BLaER1 (cell line): ENCODE results near the gene CEP72.

ENCODE experiments used
- H3K27ac ChIP-seq: shearing (Covaris generic); formaldehyde crosslinking; 2 replicates; pipeline ENCODE4 v1.8.1; 2022
- H3K27me3 ChIP-seq: shearing (Covaris generic); formaldehyde crosslinking; 2 replicates; pipeline ENCODE4 v1.8.1; 2022
- H3K36me3 ChIP-seq: shearing (Covaris generic); formaldehyde crosslinking; 2 replicates; pipeline ENCODE4 v1.8.1; 2022
- H3K4me1 ChIP-seq: shearing (Covaris generic); formaldehyde crosslinking; 2 replicates; pipeline ENCODE4 v1.8.1; 2022
- H3K4me2 ChIP-seq: shearing (Covaris generic); formaldehyde crosslinking; 2 replicates; pipeline ENCODE4 v1.8.1; 2022
- H3K4me3 ChIP-seq: shearing (Covaris generic); formaldehyde crosslinking; 2 replicates; pipeline ENCODE4 v1.8.1; 2022
- H3K9ac ChIP-seq: shearing (Covaris generic); formaldehyde crosslinking; 2 replicates; pipeline ENCODE4 v1.8.1; 2022
- H3K9me3 ChIP-seq: shearing (Covaris generic); formaldehyde crosslinking; 2 replicates; pipeline ENCODE4 v1.8.1; 2022
- H4K20me1 ChIP-seq: shearing (Covaris generic); formaldehyde crosslinking; 2 replicates; pipeline ENCODE4 v1.8.1; 2022
- Cebpa-rat ChIP-seq: shearing (Covaris generic); IDR thresholded peaks from 2 replicates; pipeline ENCODE4 v1.8.1; 2022

The CEP72 gene

DNA sequence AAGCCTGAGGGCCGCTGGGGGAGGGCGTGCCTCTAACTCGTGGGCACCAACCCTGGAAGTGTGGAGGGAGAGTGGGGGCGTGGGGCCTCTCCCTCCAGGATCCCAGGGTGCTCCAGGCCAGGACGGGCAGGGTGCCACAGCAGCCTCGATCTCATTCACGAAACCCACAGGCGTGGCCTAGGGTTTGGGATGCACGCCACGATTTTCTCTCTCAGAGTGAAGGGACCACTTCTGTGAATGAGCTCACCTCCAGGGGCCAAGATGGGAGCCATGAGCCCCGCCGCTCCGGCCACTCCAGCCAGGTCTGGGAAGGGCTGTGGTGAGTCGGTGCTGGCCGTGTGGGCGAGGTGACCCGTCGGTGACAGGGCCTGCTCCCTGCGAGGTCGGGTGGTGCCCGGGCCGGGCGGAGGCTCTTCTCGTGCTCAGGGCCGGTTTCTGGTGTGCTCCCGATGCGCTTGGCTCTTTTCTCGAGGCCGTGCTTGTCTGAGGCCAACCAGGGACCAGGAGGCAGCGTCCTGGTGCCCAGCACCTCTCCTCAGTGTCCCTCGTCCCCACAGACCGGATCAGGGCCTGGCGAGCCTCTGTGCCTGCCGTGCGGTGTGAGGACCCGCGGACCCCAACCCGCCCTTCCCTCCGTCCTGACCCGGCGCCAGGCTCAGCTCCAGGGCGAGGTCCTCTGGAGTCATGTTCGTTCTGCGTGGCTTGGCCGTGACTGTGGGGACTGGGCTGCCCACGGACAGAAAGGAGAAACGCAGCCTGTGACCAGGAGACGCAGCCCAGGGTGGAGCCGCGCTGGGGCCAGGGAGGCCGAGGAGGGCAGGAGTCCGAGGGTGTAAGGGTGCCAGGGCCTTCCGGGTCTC is 50.0 kb downstream of the CEP72 start:
- no peaks in the 10 kb centered on the region for H3K27me3 ChIP-seq
- H3K27ac ChIP-seq: no peak overlapping the region
- H4K20me1 ChIP-seq: peaks cover 17% of the 10 kb centered on the region; the same call in 1 of the 2 replicates
- no peak overlapping the region for H3K4me2 ChIP-seq
- TF ChIP-seq Cebpa-rat: no peak
- no peak overlapping the region for H3K4me3 ChIP-seq
- H3K36me3 ChIP-seq: peaks cover 90% of the 10 kb centered on the region
- peaks cover 8% of the 10 kb centered on the region; the same call in 1 of the 2 replicates for H3K9me3 ChIP-seq
- H3K4me1 ChIP-seq: peaks cover 27% of the 10 kb centered on the region
- H3K9ac ChIP-seq: no peak overlapping the region

DNA sequence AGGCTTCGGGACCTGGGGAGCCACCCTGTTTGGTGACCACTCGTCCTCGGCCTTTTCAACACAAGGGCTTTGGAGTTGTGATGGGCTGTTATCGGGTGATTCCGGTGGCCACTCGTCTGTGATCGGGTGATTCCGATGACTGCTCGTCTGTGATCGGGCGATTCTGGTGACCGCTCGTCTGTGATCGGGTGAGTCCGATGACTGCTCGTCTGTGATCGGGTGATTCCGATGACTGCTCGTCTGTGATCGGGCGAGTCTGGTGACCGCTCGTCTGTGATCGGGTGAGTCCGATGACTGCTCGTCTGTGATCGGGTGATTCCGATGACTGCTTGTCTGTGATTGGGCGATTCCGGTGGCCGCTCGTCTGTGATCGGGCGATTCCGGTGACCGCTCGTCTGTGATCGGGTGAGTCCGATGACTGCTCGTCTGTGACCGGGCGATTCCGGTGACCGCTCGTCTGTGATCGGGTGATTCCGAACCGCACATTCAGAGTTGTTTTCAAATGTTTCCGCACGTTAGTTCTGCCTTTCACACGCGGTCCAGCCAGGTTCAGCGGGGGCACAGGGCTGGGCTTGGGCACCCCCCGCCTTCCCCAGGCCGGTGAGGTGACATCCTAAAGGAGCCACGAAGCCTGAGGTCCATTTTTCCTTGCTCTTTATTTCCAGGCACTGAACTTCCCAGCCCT is 50.8 kb downstream of the CEP72 start:
- Histone ChIP-seq H3K4me1 (peaks cover 27% of the 10 kb centered on the region), H3K27me3 (no peaks in the 10 kb centered on the region), H3K9ac (no peak overlapping the region), H3K36me3 (peaks cover 90% of the 10 kb centered on the region), H4K20me1 (peaks cover 17% of the 10 kb centered on the region; the same call in 1 of the 2 replicates), H3K4me2 (no peak overlapping the region), H3K9me3 (peaks cover 3% of the 10 kb centered on the region; the same call in 1 of the 2 replicates), H3K4me3 (no peak overlapping the region), H3K27ac (no peak overlapping the region)
- no peak for TF ChIP-seq Cebpa-rat

DNA sequence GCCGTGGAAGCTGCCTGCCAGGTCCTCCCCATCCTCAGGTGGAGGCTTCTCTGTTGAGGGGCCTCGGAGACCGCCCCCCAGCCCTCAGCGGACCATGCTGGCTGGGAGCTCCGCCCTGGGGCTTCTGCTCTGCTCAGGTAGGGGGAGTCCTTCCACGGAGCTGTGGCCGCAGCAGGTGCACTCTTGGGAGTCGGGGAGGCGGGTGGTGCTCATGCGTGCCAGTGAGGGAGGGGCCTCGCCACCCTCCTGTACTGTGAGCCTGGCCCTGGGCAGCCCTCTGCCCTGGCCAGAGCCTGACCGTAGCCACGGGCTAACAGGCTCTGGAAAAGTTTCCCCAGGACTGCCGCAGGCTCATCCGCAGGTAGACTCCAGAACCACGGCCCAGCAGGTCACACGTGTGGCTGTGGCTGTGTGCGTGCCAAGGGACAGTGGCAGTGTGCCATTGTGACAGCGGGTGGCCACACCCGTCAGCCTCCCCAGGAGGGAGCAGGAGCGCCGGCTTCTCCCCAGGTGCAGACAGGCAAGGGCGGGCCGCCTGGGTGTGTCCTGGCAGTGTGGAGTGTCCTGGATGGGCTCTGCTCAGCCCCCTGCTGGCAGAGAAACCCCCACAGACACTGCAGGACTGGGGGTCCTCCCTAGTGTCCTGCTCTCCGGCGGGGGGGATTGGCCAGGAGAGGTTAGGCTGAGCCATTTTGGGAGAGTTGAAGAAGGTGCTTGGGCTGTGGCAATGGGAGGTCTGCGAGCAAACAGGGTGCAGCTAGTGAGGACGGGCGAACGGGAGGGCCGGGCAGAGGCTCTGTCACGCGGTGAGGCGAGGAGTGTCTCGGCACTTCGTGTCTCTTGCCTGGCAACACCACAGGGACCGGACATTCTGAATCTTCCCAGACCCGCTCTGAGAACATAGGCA is 51.5 kb downstream of the CEP72 start:
- H3K36me3 ChIP-seq: peaks cover 93% of the 10 kb centered on the region
- no peaks in the 10 kb centered on the region for H3K9me3 ChIP-seq
- no peaks in the 10 kb centered on the region for H3K27me3 ChIP-seq
- H3K9ac ChIP-seq: no peak overlapping the region
- TF ChIP-seq Cebpa-rat: no peak
- no peak overlapping the region for H3K4me3 ChIP-seq
- no peak overlapping the region for H3K4me2 ChIP-seq
- H3K4me1 ChIP-seq: peaks cover 27% of the 10 kb centered on the region
- no peak overlapping the region for H3K27ac ChIP-seq
- H4K20me1 ChIP-seq: peaks cover 23% of the 10 kb centered on the region; the same call in 1 of the 2 replicates

DNA sequence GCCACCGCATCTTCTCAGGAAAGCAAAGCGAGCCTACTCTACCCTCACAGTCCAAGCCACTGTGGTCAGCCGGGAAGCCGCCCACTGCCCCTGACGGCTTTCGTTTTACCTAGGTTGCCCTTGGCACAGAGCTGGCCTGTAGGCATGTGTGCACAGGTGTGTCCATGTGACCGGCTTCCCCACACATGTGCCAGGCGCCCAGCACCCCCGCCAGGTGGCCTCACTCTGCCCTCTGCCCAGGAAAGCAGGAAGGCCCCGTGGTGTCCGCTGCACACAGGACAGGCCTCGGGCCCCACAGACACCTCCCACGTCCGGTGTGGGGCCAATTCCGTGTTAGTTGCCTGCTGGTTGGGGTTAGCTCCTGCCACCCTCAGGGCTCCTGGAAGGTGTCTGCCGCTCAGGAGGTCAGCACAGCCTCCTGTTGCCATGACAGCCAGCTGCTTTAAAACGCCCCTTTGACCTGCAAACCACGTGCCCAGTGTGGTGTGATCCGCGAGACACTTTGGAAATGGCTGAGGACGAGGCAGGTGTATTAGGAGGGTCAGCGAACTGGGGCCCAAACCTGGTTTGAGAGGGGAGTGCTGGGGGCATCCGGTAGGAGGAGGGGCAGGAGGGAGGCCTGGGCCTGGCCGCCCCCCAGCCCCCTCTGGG is 52.3 kb downstream of the CEP72 start:
- Histone ChIP-seq H3K27ac (no peak overlapping the region), H4K20me1 (peaks cover 31% of the 10 kb centered on the region), H3K9ac (no peak overlapping the region), H3K36me3 (peaks cover 93% of the 10 kb centered on the region), H3K4me2 (no peak overlapping the region), H3K27me3 (no peaks in the 10 kb centered on the region), H3K9me3 (no peaks in the 10 kb centered on the region), H3K4me1 (peaks cover 21% of the 10 kb centered on the region), H3K4me3 (no peak overlapping the region)
- TF ChIP-seq Cebpa-rat: no peak

DNA sequence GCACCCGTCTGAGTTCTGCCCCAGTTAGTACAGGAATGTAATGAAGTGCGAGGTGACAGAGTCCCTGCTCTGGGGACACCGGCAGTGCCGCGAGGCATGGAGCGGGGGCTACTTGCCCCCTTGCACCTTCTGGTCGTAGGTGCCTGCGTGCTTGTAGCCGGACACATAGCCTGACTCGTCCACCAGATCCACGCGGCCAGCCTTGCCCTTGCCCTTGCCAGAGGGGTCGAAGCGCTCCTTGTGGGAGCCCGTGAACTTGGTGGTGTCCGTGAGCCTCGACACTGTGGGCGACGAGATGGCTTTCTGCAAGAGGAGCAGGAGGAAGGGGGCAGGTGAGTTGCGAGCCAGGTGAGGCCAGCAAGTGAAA is 52.8 kb downstream of the CEP72 start:
- H4K20me1 ChIP-seq: peaks cover 36% of the 10 kb centered on the region

DNA sequence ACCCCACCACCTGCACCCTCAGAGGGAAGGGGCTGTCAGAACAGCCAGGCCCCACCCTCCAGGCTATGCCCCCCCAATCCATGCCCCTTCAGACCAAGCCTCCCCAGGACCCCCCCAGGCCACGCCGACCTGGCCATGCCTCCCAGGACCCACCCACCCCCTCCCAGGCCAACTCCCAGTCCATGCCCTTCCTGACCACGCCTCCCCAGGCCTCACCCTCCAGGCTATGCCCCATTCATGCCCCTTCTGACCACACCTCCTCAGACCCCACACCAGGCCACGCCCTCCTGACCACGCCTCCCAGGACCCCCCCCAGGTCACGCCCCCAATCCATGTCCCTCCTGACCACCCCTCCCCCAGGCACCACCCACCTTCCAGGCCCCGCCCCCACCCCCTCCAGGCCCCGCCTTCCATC is 53.4 kb downstream of the CEP72 start:
- no peak overlapping the region for H3K4me3 ChIP-seq
- no peak overlapping the region for H3K27ac ChIP-seq
- H3K4me2 ChIP-seq: no peak overlapping the region
- 0 out of 2 replicates have a peak, but pooled peaks cover 11% of the 10 kb centered on the region for H3K4me1 ChIP-seq
- peaks cover 83% of the 10 kb centered on the region for H3K36me3 ChIP-seq
- no peaks in the 10 kb centered on the region for H3K27me3 ChIP-seq
- no peaks in the 10 kb centered on the region for H3K9me3 ChIP-seq
- no peak overlapping the region for H3K9ac ChIP-seq
- peaks cover 42% of the 10 kb centered on the region for H4K20me1 ChIP-seq
- no peak for TF ChIP-seq Cebpa-rat

More for the DNA sequence above, 52.8 kb downstream of the CEP72 start:
- Histone ChIP-seq H3K9ac (no peak overlapping the region), H3K27ac (no peak overlapping the region), H3K4me2 (no peak overlapping the region), H3K9me3 (no peaks in the 10 kb centered on the region), H3K4me3 (no peak overlapping the region), H3K36me3 (peaks cover 88% of the 10 kb centered on the region), H3K27me3 (no peaks in the 10 kb centered on the region), H3K4me1 (peaks cover 16% of the 10 kb centered on the region; the same call in 1 of the 2 replicates)
- TF ChIP-seq Cebpa-rat: no peak

DNA sequence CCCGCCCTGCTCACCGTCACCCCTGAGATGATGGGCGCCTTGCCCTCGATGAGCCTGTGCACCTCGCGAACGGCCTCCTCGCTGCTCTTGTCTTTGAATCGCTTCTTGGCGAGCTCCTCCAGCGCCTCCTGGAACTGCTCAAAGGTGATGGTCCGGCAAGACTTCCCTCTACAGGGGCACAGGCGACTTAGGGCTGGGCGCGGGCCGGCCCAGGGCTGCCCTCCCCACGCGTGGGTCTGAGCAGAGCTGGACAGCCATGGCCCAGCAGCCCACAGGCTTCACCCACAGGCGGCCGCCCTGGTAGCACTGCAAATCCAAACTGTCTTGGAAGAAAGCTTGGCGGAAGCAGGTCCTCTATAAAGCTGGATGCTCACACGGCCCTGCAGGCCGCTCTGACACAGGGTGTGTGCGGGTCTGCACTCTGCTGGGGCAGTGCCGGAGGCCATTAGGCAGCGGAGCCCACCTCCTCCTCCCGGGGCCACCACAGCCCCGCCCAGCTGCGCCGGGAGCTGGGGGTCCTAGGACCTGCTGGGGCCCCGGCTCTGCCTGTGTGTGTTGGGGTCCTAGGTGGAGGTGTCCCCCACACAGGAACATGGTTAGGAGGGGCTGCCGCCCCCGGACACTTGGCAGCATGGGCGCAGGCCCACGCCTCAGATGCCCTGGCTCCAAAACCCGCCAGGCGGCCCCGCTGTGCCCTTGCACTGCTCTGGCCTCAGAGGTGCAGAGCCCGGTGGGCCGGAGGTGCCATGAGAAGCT is 54.0 kb downstream of the CEP72 start:
- Histone ChIP-seq H3K27me3 (no peaks in the 10 kb centered on the region), H4K20me1 (peaks cover 47% of the 10 kb centered on the region), H3K9ac (no peak overlapping the region), H3K4me3 (no peak overlapping the region), H3K4me1 (0 out of 2 replicates have a peak, but pooled peaks cover 11% of the 10 kb centered on the region), H3K36me3 (peaks cover 77% of the 10 kb centered on the region), H3K4me2 (no peak overlapping the region), H3K9me3 (no peaks in the 10 kb centered on the region), H3K27ac (no peak overlapping the region)
- TF ChIP-seq Cebpa-rat: no peak

DNA sequence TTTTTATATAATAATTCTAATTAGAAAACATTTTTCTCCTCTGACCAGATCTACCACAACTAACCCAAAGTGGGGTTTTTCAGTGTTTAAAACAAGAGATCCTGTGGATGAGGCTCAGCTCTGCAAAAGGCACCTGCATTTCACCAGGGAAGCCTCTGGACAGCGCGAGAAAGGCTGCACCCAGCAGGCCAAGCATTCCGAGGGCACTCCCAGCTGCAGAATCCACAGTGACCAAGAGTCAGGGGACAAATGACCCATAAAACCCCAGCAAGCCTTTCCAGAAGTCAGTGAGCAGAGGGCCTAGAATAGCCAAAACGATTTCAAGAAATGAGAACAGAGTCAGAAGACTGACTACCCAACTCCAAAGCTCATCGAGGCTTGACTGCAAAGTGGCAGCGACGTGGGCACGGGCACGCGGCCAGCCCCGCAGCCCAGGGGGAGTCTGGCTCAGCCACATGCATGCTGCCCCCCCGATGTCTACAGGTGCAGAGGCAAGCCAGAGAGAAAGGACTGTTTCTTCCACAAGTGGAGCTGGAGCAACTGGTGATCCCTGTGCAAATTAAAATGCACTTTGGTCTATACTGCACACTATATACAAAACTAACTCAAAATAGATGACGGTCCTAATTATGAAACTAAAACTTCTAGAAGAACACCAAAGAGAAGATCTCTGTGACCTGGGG is 54.8 kb downstream of the CEP72 start:
- Histone ChIP-seq H4K20me1 (peaks cover 56% of the 10 kb centered on the region), H3K27me3 (no peaks in the 10 kb centered on the region), H3K36me3 (peaks cover 69% of the 10 kb centered on the region), H3K4me3 (no peak overlapping the region), H3K9me3 (no peaks in the 10 kb centered on the region), H3K9ac (no peak overlapping the region), H3K4me2 (no peak overlapping the region), H3K4me1 (peaks cover 15% of the 10 kb centered on the region), H3K27ac (no peak overlapping the region)
- no peak for TF ChIP-seq Cebpa-rat
